Stimulated activated CD8-positive, alpha-beta memory T cell treated with anti-CD3 and anti-CD28 coated beads, Interleukin-7, amount 100 ng/mL, for 24 hours (primary cell): ENCODE data around the gene CAD.
A peak's percentile ranks its signal among the peaks of the same experiment; 100 is the strongest.

Experiments
- DNase-seq: peaks from one replicate; pipeline ENCODE4 v3.0.0-alpha.2; 2020; ENCODE audit warnings: low read depth

Gene CAD

DNA sequence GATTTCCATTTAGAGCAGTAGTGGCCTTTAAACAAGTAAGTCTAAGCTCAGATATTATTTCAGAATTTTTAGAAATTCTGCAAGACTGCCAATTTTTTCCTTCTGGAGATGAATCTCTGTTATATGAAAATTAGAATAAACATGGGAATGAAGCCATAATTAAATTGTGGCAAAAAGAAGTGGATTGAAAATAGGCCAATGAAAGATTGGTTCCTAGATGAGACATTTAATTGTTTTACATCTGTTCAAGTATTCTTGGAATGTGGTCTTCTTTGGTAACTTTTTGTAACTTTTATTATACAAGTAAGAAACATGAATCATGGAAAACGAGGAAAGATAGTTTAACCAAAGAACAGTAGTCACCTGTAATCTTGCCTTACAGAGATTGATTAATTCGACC is 10.3 kb downstream of the CAD start:
- no peak for DNase-seq

DNA sequence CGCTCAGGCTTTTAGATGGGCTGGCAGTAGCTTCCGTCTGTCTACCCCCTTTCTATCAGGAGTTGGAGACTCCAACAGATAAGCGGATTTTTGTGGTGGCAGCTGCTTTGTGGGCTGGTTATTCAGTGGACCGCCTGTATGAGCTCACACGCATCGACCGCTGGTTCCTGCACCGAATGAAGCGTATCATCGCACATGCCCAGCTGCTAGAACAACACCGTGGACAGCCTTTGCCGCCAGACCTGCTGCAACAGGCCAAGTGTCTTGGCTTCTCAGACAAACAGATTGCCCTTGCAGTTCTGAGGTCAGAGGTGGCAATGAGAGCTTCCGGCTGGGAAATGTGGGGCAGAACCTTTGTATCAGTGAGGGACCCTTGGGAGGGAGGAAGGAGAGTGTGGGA is 14.8 kb downstream of the CAD start:
- DNase-seq, result no peak

DNA sequence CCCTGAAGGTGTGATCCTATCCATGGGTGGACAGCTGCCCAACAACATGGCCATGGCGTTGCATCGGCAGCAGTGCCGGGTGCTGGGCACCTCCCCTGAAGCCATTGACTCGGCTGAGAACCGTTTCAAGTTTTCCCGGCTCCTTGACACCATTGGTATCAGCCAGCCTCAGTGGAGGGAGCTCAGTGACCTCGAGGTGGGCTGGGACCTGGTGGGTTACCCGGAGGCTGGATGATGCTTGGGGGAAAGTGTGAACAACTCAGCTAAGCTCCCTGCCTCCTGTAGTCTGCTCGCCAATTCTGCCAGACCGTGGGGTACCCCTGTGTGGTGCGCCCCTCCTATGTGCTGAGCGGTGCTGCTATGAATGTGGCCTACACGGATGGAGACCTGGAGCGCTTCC is 16.2 kb downstream of the CAD start:
- DNase-seq, result no peak

DNA sequence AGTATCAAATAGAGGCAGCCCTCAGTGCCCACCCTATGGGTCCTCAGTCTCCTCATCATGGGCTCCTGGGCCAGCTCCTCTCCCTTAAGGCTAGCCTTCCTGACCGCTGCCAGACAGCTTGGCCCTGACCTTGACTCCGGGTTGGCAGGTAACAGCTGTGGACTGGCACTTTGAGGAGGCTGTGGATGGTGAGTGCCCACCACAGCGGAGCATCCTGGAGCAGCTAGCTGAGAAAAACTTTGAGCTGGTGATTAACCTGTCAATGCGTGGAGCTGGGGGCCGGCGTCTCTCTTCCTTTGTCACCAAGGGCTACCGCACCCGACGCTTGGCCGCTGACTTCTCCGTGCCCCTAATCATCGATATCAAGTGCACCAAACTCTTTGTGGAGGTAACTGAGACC is 19.0 kb downstream of the CAD start:
- no peak for DNase-seq

DNA sequence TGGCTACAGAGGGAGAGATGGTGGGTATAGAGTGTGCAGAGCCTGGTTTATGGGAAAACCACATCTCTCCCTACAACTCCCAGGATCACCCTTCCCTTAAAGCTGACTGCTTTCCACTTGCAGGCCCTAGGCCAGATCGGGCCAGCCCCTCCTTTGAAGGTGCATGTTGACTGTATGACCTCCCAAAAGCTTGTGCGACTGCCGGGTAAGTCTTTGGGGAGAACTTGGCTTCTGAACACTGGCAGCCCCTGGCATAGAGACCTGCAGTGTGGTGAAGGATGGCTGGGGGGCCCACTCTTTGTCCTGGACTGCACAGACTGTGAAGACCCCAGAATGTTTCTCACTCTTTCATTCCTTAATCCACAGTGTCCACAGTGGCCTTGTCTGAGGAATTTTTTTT is 19.5 kb downstream of the CAD start:
- no peak for DNase-seq

DNA sequence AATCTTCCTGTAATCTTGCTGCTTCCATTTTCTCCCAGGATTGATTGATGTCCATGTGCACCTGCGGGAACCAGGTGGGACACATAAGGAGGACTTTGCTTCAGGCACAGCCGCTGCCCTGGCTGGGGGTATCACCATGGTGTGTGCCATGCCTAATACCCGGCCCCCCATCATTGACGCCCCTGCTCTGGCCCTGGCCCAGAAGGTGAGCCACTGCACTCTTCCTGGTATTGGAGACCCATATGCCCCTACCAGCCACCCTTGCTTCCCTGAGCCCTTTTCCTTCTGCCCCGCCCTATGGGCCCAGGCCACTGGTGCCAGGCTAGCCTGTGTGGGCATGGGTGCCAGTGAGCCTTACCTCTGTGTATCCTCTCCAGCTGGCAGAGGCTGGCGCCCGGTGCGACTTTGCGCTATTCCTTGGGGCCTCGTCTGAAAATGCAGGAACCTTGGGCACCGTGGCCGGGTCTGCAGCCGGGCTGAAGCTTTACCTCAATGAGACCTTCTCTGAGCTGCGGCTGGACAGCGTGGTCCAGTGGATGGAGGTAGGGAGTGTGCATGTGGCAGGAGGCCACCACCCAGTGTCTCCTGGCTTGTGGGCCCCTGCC is 20.3 kb downstream of the CAD start:
- DNase-seq, result no peak

DNA sequence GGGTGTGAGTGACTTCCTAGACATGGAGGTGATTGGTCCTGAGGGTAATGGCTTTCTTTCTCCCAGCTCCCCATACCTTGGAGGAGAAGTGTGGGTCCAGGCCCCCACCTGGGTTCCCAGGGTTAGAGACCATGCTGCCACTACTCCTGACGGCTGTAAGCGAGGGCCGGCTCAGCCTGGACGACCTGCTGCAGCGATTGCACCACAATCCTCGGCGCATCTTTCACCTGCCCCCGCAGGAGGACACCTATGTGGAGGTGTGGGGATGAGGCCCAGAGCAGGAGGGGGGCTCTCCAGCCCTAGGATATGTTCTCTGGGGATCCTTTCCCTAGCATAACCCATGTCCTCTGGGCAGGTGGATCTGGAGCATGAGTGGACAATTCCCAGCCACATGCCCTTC is 21.8 kb downstream of the CAD start:
- no peak for DNase-seq

DNA sequence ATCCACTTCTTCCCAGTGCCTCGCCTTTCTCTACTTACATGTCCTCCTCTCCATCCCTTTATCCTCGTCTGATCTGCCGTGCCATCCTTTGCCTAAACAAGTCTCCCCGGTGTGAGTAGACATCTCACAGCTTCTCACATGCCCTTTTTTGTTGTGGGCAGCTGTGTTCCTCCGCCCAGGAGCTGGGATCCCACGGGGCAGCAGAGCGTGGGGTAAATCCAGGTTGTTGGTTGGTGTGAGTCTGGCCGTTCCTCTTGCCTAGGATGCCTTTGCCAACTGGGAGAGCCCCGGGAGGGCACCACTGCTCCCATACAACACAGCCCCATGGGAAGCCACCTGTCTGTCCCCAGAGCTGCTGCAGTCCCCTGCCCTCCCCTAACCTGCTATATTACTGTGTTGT is 23.2 kb downstream of the CAD start:
- DNase-seq, result no peak

DNA sequence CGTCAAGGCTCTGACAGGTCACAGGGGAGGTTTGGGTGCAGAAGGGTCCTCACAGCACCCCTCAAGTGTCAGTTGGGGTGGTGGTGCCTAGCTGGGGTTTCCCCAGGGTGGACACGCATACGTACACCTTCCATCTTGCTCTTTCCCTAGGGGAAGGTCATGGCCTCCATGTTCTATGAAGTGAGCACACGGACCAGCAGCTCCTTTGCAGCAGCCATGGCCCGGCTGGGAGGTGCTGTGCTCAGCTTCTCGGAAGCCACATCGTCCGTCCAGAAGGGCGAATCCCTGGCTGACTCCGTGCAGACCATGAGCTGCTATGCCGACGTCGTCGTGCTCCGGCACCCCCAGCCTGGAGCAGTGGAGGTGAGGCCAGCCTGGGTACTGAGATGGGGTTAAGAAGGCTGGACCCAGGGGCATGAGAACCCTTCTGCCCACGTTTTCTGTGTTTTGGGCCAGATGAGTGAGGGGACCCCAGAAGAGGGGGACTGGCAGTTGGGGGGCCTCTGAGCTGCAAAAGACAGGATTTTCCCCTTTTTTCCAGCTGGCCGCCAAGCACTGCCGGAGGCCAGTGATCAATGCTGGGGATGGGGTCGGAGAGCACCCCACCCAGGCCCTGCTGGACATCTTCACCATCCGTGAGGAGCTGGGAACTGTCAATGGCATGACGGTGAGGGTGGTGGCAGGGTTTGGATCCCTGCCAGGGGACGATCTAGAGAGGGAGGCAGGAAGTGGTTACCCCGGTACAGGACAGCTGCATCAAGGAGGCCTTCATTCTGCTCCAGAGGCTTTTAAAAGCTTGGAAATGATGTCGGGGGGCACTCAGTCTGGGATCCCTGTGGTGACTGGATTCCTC is 24.8 kb downstream of the CAD start:
- no peak for DNase-seq

DNA sequence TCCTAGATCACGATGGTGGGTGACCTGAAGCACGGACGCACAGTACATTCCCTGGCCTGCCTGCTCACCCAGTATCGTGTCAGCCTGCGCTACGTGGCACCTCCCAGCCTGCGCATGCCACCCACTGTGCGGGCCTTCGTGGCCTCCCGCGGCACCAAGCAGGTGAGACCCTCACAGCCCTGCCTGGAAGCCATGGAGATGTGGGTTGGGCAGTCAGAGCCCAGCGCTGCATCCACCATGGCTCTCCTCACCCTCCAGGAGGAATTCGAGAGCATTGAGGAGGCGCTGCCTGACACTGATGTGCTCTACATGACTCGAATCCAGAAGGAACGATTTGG is 25.4 kb downstream of the CAD start:
- no peak for DNase-seq

DNA sequence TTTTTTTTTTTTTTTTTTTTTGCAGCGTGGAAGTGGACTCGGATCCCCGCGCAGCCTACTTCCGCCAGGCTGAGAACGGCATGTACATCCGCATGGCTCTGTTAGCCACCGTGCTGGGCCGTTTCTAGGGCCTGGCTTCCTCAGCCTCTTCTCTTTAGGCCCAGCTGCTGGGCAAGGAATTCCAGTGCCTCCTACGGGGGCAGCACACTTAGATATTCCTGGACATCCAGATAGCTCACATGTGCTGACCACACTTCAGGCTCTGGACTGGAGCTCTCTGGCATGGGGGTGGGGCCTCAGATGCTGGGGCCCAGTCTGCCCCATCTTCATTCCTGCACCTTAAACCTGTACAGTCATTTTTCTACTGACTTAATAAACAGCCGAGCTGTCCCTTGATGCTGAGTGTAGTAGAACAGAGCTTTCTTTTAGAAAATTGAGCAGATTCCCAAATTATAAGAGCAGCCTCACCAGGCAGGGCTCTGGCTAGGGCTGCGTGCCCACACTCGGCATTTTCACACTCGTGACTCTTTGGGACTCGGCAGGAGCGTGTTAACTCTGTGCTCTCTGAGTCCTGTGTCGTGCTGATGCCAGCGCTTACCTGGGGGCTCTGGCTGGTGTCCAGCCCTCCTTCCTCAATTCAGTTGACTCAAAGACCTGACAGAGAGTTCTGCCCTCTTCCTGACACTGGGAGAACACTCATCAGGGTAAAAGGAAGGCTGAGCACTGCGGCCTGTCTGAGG is 26.4 kb downstream of the CAD start:
- no peak for DNase-seq

DNA sequence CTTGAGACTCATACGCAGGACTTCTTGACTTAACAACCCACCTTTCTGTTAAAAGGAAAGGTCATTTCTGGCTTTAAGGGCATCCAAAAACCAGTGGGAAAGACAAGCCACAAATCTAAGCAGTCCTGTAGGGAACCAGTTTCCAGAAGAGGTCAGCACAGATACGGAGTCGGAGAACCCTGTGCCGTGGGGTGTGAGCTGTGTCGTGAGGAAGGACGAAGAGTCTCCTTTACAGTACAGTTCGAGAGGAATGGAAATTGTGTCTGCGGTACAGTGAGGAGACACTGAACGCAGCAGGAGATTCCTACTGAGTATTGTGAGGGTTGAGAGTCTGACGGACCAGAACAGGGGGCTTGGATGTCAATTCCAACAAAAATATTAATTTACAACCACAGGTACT is 27.9 kb downstream of the CAD start:
- no peak for DNase-seq

DNA sequence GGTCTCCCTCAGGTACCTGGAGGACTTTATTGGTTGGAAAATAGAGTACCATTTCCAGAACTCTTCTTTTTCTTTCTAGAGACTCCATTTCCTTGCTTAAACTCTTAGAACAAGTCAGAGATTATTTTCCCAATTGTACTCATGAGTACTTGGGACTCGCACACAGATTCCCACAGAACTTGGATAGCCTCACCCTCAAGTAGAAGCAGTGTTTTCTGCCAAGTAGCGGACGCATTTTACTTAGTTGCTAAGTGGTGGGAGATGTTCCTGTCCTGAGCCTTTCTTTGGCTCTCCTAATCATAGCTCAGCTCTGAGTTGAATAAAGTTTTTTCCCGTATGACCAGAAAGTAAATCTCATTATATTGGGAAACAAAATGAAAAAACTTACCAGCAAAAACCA is 28.5 kb downstream of the CAD start:
- DNase-seq, result no peak

DNA sequence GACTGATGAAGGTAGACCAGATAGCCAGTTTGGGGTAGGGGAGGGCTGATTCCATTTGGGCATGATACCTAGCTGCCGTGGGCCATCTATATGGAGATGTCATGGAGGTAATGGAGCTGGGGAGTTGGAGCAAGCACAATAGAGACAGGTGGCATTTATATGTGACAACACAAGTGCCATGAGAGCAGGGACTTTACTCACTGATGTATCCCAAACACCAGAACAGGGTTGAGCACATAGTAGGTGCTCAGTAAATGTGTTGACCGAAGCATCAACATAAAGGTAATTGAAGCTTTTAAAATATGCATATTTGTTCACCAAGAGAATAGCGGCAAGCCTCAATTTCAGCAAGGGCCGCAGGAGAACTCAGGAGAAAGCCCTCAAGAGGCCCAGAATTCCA is 30.7 kb downstream of the CAD start:
- DNase-seq, result no peak

DNA sequence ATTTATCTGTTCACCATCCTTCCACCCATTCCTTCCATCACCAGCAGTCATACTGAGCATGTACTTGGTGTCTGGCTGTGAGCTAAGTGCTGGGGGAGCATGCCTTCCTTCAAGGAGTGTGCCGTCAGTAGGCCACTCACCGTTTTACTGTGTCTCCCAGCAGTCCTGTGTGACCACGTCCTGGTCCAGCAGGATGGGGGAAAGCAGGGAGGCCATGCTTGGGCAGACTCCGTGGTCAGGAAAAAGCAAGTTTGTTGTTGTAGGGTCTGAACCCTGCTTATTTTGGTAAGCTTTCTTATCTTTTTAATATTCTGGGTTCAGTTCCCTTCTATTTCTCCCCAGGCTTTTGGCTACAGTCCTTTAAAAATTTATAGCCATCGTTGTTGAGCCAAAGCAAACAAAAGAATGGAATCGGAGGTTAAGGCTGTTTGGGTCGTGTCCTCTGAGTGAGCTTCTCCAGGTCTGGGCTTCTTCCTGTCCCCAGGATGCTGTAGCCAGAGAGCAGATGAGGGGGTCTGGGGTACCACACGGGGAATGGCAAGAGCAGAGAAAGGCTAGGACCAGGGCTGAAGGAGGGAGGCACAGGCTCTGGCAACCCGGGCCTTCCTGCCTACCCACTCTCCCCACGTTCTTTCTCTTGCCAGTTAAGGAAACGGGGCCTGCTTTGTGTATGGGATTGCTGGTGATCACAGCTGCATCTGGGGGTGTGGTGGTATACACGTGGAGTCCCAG is 32.2 kb downstream of the CAD start:
- no peak for DNase-seq

DNA sequence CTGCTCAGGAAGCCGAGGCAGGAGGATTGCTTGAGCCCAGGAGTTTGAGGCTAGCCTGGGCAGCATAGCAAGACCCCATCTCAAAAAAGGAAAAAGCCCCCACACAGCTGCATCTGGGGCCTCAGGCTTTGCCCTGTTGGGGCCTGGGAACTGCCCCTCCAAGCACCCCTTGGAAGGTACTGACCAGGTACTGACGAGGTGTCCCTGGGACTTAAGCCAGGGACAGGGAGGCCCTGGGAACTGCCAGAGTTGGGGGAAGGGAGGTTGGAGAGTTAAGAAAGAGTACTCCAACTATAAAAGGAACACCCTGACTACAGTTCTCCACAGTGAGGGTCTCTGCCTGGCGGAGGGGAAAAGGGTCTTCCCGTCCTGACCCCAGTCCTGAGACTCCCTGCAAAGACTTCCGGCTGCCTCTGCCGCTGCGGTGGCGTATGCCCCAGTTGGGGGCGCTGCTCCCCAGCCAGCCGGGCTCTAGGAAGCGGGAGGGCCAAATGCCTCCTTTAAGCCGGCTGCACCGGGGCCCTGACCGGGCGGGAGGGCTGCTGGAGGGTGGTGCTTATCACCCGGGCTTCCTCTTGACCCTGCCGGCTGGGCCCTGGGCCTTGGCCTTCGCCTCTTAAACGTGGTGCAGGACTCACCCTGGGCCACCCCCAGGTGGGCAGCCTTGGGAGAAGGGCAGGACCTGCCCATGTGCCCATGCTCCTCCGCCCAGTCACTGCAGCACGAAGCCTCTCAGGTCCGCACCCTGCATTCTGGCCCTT is 32.9 kb downstream of the CAD start:
- DNase-seq, result peak; percentile 26

DNA sequence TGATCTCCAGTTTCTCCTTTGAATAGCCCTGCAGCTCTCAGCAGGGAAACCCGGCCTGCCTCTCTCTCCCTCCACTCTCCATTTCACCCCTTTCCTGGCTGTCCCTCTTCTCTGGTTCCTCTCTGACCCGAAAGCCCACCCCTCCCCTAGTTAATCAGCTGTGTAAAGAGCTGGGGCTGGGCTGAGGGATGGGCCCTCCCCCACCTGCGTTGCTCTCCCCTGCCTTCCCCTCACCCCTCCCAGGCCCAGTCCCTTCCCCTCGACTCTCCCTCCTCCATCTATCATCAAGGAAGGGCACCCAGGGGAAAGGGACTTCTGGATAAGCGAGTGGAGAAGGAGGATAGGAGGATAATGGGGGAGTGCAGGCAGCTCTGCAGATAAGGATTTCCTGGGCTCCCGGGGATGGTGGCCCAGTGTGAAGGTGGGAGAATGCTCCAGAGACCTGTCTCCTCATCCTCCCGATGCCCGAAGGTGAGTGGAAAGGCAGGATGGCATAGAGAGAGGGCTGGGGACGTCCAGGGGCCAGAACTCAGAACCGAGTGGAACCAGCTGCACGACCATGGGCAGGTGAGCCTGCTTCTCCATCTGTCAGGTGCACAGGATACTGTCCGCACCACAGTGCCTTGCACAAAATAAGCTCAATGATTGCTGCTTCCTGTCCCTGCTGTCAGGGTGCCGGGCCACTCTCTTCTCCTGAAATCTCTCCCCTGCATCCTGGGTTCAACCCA is 33.6 kb downstream of the CAD start:
- no peak for DNase-seq

DNA sequence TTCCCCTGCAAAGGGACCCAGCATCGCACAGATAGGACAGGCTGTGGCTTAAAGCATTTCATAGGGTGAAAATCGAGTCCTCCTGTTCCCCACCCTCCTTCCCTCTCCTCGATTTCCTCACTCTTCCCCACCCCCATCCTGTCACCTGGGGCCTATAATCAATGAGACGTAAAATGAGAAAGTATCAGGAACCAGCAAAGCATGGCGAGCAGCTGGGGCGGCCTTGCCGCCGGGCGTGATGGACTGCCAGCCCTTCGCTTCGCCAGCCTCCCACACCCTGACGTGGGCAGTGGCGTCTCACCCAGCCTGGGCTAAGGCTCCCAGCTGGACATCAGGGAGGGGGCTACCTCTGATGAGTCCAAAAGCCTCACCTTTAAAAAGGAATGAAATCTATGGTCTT is 34.6 kb downstream of the CAD start:
- DNase-seq, result no peak

DNA sequence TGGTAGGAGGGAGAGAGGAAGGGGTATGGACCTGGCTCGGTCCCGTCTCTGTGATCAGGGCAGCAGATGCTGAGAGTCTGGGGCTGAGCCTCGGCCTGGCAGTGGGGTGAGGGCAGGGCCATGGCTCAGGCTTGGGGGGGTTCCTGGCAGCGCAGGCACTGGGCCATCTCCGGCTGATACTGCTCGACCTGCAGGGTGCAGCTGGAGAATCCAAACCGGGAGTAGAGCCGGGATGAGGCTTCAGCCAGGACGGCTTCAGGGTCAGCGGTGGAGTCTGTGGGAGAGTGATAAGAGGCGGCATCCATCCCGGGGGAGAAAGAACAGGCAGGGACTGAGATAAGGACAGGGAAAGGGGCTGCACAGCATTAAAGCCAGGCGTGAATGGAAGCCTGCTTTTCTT is 38.0 kb downstream of the CAD start:
- DNase-seq, result no peak

DNA sequence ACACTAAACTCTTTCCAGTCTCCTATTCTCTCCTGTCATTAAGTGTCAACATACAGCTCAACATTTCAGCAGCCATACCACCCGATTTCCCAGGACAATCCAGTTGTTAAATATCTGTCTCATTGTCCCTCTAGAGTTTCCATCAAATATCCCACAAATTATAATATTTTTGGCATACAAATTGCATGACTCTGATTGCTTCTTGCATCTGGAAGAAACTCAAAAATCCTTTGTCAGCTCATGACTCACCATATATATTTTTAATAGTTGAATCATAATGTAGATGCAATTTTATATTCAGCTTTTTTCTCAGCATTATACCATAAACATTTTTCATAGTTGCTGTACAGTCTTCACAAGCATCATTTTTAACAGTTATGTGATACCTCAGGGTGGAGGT is 38.5 kb downstream of the CAD start:
- DNase-seq, result no peak

DNA sequence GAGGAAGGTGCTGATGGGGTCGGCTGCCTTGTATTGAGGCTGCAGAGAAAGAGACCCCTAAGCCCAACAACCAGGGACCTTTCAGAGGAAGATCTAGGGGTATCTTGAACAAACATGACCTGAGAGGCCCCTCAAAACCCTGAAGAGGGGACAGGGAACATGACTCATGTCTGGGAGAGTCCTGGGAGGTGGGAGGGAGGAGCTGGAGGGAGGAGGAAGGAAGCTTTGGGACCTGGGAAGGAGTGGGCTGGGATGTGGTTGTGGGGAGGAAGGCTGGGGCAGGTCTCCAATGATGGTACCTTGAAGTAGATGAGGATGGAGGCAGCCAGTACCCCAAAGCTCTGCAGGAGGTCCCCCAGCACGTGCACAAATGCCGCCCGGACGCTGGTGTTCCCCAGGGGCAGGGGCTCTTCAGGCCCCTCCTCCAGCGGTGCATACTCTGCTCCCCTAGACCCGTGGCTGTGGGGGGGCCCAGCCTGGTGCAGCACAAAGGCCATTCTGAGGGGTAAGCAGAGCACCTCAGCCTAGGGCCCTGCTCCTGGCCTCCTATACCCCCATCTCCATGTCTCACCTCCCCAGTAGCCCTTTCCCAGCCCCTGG is 39.8 kb downstream of the CAD start:
- DNase-seq, result no peak
